Measurements from ENCODE around the gene FMN1.
"Not testable (repeated sequence)": the region's sequence is repeated elsewhere in the genome, so short reads cannot be mapped to it uniquely, and the experiment has no call there.

The FMN1 gene

DNA sequence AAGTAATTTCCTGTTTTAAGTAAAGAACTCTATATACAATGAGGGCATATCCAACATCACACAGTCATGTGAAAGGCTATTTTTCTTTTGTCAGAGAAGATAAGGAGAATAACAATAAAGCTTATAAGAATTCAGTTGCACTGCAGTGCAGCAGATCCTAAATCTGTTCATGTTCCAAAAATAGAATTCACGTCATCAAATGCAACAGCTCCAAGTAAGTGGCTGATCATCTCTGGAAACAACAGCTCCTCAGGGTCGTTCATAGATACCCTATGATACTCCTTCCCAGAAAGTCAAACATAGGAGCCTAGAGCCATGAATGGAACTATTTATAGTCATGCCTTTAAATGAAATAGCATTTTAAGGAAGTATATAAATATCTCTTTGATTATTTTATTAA, 100.2 kb downstream of the FMN1 start:
- DNase-seq (ENCODE audit: low spot score) = no peak

DNA sequence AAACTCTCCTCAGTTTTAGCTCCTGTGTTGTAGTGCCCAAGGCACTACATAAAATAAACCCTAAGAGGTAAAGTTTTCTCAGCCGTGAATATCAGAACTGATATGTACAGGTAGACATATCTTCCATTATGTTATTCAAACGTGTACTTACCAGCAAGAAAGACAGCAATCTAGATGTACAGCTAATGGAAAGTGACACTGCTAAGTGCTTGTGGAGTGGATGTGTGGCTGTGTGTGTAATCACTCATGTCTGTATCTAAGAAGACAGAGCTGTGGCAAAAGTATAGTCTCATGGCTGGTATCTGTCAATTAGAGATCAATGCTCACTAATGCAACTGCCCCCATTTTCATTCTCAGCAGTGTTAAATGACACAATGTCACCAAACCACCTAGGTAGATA, 101.3 kb downstream of the FMN1 start:
- DNase-seq (ENCODE audit: low spot score) = no peak

DNA sequence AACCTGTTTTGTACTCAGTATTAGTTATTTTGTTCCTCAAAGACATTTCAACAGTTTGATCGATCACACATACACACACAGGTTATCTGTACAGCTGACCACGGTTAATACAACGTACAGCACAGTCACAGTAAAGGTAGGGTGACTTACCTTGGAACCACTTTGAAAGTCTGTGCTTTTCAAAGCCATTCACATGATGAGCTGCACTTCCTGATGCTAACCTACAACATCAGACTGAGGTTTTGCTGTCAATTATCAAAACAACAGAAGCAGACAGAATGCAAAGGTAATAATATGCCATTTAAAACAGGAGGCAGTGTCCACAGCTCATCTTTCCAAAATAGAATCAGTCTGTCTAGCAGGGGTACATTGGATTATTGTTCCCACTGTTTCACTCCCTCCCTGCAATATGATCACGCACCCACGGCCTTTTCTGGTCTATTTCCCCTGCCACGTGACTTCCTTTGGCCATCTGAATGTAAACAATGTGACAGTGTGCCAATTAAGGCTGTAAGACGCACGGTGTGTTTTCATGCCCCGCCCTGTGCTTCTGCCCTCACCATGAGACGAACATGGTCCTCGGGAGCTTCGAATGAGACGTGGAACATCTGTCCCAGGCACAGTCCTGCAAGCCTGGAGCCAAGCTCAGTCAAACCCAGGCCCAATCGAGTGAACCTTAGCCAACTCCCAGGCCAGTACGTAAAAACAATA, 102.4 kb downstream of the FMN1 start:
- DNase-seq (ENCODE audit: low spot score) = no peak

DNA sequence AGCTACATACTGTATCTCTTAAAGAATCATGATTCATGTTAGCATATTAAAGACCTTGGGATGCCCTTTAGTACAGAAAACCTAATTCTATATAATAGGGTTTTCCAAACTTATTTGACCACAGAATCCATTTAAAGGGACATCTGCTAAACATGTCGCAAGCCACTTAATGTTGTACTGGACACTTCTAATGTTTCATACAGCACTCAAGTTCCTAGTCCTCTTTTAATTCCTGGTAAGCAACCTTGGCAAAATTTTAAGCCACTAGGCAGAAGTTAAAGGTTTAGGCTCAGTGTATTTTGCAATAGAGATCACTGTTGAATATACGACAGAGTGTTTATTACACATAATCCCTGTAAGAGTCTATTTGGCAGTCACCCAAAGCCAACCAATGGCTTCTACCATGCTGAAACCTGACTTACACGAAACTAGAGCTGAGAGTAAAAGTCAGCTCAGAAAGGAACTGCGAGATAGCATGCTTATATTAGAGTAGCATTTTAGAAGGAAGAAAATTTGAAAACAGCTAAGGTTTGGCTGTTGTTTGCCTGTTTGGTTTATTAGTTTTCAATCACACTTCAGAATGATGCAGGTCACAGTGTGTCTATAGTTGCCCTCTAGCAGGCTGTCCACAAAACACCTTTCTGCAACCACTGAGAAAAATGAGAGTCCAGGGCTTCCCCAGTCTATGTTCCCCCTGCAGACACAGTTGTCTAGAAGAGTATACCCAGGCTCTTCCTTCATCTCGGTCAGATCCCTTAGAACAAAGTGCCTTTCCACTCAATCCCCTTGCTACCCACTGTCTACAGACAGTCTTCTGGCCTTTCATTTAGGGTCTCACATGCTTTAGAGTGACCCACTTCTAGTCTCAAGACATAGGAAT, 104.4 kb downstream of the FMN1 start:
- DNase-seq (ENCODE audit: low spot score) = no peak

DNA sequence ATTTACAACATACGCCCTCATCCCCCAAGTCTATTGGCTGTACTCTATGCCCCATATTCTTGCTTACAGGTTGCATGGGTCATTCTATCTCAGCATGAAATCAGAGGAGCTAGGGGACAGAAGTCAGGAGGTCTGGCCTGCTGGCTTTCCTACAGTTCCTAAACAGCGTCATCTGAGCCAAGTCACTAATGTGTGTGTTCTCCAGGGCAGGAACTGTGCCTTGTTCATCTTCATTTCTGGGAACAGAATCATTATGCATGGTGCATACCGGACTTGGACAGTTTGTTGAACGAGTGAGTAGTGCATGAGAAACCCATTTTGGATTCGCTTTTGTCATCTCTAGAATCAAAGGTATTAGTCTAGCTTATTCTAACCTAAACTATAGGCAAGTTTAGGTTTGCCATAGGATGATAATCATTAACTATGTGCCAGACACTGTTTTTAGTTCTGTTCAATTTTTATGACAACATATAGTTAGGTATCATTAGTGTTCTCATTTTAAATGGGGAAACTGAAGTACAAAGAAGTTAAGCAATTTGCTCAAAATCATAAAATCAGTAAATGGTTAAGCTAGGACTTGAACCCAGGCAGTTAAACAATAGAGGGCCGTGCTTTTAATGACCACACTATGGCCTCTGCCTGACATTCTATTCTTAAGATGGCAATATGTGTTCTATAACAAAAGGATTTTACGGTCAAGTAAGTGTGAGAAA, 105.2 kb downstream of the FMN1 start:
- no peak for DNase-seq (ENCODE audit: low spot score)

DNA sequence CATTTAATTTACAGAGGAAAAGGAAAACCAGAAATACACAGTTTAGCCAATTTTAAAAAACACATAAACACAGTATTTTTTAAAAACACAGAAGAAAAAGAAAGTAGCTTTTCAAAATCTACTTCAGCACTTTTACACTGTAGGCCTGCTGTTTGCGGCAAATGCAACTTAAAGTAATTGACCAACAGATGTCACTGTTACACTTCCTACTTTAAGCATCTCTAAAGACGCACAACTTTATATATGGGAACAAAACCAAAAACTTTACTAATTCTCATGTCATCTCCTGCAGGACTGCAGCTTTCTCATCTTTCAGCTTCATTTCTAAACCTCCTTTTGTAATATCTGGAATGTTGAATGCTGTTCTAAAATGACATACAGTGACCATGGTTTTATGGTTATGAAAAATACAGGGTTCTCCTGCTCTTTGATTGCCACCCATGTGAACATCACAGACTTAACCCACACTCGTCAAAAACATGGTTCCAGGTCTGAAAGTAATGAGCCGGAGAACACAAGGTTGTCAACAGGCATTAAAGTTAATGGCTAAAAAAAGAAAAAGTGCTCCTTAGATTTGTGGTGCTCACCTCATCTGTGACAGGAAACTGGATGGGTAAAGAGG, 107.9 kb downstream of the FMN1 start:
- DNase-seq (ENCODE audit: low spot score) = peak; percentile 14

DNA sequence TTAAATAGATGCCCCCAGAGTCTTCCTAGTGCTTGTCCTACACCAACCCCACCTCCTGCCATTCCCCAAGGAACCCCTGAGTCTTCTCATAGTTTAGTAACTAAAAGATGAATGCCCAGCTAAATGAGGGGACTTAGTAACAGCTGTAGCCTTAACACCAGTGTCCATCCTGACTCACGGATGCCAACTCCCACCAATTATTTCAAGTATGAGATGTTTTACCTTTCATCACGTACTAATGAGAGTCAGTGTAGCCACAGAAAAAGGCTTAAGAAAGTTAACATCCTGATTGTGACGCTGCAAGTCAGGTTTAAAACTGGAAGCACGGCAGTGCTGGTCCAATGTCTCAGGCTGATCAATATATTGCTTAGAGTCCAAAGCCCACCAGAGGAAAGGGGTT, 109.9 kb downstream of the FMN1 start:
- no peak for DNase-seq (ENCODE audit: low spot score)

DNA sequence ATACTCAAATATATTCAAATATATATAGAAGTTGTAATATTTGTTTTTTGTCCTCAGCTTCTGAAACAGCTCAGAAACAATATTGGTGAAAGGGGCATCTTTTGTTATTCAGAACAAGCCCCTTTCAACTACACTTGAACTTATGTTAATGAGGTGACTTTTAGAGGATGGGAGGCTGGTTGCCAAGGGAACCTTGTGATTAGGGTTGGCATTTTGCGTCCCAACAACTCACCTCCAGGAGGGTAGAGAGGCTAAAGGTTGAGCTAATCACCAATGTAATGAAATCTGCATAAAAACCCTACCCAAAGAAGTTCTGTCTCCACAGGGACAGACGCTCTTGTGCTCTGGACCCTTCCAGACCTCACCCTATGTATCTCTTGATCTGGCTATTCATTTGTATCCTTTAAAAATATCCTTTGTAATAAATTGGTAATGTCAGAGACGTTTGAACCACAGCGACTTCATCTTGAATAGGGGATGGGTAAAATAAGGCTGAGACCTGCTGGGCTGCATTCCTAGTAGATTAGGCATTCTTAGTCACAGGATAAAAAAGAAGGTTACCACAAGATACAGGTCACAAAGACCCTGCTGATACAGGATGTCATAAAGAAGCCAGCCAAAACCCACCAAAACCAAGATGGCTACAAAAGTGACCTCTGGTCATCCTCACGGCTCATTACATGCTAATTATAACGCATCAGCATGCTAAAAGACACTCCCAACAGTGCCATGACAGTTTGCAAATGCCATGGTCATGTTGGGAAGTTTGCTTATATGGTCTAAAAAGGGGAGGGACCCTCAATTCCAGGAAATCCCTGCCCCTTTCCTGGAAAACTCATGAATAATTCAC, 111.1 kb downstream of the FMN1 start:
- DNase-seq (ENCODE audit: low spot score) = no peak

DNA sequence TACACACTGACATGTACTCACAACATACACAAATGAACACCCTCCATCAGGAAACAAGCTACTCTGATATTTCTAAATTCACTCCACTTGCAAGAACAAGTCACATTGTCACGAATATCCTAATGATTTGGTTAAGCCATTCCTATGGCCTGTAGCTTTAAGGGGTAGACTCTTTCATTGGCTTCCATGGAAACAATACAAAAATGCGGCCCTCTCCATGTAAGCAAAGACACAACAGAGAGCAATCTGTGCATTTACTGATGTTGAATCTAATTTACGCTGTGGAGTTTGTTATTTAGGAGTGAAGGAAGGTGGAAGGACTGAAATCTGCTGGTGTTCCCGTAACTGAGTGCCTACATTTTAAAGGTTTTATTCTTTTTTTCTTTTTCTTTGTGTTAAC, 114.5 kb downstream of the FMN1 start:
- no peak for DNase-seq (ENCODE audit: low spot score)

DNA sequence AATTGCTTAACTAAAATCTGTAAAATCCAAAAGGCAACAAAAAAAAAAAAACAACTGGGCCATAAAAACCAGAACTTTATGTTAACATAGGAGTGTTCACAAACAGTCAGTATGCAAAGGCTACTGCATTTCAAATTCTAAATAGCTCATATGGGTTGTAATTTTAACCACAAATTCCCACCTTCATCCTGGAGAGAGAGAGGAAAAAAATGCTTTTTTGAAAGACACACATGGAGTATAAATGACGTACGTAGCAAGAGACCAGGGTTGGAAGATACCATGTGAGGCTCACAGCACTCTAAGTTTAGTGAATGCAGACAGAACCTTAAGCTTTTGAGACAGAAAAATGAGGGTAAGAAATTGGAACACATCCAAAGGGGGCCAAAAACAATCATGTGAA, 115.9 kb downstream of the FMN1 start:
- no peak for DNase-seq (ENCODE audit: low spot score)

DNA sequence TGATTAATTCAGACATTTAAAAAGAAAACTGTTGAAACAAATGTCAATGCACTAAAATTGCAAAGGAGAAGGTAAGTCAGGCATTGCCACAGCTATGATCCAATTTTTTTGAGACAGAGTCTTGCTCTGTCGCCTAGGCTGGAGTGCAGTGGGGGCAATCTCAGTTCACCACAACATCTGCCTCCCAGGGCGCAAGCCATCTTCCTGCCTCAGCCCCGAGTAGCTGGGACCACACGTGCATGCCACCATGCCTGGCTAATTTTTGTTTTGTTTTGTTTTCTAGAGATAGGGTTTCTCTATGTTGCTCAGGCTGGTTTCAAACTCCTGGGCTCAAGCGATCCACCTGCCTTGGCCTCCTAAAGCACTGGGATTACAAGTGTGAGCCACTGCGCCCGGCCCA, 117.6 kb downstream of the FMN1 start:
- DNase-seq (ENCODE audit: low spot score) = no peak

DNA sequence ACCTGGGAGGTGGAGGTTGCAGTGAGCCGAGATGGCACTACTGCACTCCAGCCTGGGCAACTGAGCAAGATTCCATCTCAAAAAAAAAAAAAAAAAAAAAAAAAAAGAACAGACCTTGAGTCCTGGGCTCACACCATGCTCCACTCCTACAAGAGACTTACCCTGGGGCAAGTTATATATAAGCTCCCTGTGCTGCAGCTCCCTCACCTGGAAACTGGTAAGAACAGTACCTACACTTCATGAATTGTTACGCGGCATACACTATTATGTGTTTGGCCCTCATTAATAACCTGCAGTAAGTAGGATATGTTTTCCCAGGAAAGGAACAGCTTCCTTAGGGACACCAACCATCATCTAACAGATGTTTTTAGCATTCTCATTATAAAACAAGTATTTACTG, 119.6 kb downstream of the FMN1 start:
- DNase-seq (ENCODE audit: low spot score) = no peak

DNA sequence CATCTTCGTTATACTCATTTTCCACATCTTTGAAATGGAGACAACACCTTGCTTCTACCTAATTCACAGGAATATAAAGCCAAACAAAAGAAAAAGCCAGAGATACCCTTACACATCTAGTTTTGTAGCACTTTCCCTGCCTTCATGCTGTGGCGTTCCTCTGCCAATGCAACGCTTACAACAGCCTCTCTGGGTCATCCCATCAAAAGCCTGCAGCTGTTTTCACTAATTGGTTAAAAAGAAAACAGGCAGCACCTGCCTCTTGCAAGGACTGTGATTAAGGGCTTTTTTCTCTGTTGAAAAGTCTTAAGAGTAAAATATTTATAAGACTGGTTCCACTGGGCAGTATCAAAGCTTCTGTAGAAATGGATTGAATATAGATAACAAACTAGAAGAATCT, 120.3 kb downstream of the FMN1 start:
- no peak for DNase-seq (ENCODE audit: low spot score)

DNA sequence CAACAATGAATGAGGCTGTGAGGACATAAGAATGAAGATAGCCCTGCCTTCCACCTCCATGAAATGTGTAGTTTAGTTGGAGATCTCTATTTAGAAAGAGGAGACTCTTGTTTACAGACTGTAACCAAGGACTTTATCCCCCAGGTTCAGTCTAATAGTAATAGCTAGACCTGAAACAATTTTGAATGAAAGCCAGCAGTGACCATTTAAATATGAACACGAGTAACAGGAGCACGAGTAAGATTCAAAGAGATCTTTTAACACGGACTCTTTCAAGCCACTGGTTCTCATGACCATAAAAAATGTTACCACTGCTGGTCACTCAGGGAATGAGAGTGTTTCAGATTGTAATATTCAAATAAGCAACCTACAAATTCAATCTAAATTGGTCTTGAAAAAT, 123.1 kb downstream of the FMN1 start:
- DNase-seq (ENCODE audit: low spot score) = no peak

DNA sequence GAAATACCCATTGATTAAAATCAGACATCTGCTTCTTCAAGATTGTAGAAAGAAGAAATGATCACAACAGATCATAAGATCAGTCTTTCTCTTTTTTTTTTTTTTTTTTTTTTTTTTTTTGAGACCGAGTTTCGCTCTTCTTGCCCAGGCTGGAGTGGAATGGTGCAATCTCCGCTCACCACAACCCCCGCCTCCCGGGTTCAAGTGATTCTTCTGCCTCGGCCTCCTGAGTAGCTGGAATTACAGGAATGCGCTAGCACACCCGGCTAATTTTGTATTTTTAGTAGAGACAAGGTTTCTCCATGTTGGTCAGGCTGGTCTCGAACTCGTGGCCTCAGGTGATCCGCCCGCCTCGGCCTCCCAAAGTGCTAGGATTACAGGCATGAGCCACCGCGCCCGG, 124.6 kb downstream of the FMN1 start:
- DNase-seq (ENCODE audit: low spot score) = not testable (repeated sequence)

DNA sequence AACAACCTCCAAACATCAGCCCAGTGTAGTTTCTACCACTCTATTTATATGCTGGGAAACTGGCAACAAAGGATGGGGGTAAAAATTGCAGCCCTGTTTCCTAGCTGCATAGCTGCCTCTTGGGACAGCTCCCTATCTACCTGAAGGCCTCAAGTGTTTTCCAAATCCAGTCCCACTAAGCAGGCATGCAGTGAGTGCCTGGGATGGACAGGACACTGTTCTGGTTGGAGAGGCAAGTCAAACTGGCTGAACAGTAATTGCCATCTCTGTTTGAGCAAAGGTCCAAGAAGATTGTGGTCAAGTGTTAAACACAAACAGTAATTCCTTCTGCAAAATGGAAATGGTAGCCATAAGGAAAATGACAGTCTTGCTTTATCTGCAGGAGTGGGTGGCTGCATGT, 125.4 kb downstream of the FMN1 start:
- DNase-seq (ENCODE audit: low spot score) = no peak

DNA sequence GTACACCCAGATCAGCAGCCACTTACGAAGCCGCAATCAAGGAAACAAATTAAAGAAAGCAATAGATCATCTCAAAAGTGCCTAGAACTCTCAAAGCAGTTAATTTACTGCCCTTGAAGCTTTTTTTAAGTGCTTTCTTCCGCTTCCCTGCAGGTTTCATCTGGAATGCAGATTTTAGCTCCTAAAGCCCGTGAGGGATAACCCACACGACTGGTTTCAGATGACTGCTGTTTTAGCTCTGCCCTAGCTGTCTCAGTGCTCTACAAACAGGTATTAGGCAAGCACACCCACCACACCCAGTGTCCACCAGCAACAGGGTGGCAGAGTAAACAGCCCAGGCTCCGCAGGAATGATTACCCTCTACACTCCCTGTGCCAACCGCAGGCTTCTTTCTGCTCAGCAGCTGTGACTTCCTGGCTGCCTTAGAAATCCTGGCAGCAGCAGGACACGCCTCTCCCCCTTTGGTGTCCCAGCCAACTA, 126.0 kb downstream of the FMN1 start:
- DNase-seq (ENCODE audit: low spot score) = no peak

DNA sequence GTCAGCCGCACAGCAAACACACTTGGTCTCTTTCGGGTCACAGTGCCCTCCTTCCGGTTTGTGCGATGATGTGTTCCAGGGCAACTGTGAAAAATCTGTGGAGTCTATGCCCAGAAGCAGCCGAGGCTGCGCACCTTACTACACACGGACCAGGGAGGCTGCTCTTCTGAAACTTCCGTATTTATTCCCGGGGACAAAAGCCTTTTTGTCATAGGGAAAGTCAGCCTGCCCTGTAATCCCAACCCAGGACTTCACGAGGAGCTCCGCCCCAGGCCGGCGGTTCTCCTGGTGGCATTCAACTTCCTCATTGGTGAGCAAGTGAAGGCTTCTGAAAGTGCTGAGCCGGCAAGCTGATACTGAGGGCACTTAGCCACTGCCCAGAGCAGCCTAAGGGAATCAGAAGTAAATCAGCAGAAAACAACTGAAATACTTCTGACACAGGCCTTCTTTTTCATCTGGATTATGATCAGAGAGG, 126.5 kb downstream of the FMN1 start:
- peak; percentile 29 for DNase-seq (ENCODE audit: low spot score)

DNA sequence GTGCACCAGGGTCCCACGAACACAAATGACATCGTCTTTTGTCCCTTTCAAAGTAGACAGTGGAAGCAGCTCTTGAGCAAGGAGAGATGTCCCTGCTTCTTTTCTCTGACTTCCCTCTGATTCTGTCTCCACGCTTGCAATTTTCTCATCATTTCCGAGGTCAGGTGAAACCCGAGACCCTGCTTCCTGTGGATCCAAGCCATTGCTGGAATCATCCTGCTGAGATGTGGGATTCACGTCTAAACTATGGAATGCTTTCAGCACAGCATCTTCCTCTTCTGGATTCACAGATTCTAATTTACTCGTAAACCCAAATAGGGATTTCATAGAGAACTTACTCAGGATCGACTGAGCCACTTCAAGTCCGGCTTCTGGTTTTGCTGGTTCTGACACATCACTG, 127.1 kb downstream of the FMN1 start:
- no peak for DNase-seq (ENCODE audit: low spot score)

DNA sequence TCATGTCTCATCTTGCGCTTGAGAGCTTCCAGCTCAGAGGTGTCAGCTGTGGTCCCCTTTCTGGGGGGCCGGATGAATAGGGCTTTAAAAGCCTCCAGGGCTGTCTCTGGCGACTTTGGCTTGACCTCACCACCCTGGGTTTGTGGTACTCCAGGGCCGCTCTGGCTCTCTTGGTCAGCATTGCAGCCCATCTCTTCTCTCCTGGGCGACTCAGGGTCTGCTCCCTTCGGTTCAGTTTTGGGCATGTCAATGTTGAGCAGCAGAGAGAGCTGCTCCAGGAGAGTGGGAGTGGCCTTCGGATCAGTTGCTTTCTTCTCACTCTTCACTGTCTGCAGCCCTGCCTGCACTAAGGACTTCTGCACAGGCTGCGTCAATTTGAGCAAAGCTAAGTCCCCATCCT, 127.9 kb downstream of the FMN1 start:
- DNase-seq (ENCODE audit: low spot score) = no peak

DNA sequence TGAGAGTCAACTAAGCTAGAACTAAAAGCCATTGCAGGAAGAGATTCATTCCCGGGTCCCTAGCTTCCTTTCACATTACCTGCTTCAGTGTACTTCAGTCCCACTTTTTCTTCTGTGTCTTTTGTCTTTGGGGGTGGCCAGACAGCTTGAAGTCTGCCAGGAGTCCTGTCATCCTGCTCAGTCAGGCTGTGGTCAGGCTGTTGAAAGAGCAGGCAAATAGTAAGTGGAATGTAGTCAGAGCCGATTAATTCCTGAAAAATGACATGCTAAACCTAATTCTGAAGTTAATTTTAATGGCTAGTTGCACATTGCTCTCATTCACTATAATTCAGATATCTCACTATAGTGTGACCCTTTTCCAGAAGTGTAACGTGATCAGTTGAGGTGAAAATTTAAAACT, 129.6 kb downstream of the FMN1 start:
- DNase-seq (ENCODE audit: low spot score) = no peak
